Stimulated activated effector memory CD8-positive, alpha-beta T cell treated with anti-CD3 and anti-CD28 coated beads, Interleukin-12 subunit alpha, Interleukin-12 subunit beta, amount 100 ng/mL, for 72 hours (primary cell): Measurements from ENCODE around the gene CFAP57.
"Not testable (repeated sequence)": the region's sequence is repeated elsewhere in the genome, so short reads cannot be mapped to it uniquely, and the experiment has no call there.

ENCODE experiments used
- ATAC-seq: fragments of 150-1000 bp; cut with Tn5 transposase; 2 replicates; pipeline ENCODE4 v1.10.0; 2021
- DNase-seq, 2 donors: peaks; one replicate each; pipeline ENCODE4 v3.0.0; 2021 to 2022; ENCODE audit warnings: low spot score in 2 of 2
- H3K27ac Mint-ChIP-seq: one replicate; pipeline ENCODE4 v1.8.0; 2022; ENCODE audit warnings: mild to moderate bottlenecking, mixed read lengths
- H3K36me3 Mint-ChIP-seq: one replicate; pipeline ENCODE4 v1.8.0; 2022; ENCODE audit warnings: mild to moderate bottlenecking, mixed read lengths
- H3K4me1 Mint-ChIP-seq: one replicate; pipeline ENCODE4 v1.8.0; 2022; ENCODE audit warnings: mixed read lengths
- H3K4me3 Mint-ChIP-seq: one replicate; pipeline ENCODE4 v1.8.0; 2022; ENCODE audit warnings: mild to moderate bottlenecking, mixed read lengths
- H3K9me3 Mint-ChIP-seq: one replicate; pipeline ENCODE4 v1.8.0; 2022; ENCODE audit warnings: mixed read lengths

Gene CFAP57

DNA sequence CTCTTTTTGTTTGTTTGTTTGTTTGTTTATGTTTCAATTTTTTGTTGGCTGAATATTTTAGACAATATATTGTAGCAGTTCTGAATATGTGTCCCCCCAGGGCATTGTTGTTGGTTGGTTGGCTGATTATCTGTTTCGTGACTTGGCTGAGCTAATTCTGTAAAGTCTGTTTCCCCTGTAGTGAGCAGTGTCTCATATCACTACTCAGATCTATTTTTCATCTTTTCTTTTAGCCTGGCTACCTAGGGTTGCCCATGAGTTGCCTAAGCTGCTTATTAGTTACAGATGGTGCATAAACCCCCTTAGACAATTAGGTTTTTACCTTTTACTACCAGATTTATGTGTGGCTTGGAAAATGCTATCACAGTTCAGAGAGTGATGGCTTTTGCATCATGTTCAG is 32.3 kb downstream of the CFAP57 start:
- Mint-ChIP-seq H3K9me3 (peaks cover 3% of the 10 kb centered on the region), H3K4me1 (no peaks in the 10 kb centered on the region), H3K4me3 (no peak overlapping the region), H3K36me3 (no peaks in the 10 kb centered on the region), H3K27ac (no peak overlapping the region)
- DNase-seq = no peak
- peak; percentile 68 for ATAC-seq

DNA sequence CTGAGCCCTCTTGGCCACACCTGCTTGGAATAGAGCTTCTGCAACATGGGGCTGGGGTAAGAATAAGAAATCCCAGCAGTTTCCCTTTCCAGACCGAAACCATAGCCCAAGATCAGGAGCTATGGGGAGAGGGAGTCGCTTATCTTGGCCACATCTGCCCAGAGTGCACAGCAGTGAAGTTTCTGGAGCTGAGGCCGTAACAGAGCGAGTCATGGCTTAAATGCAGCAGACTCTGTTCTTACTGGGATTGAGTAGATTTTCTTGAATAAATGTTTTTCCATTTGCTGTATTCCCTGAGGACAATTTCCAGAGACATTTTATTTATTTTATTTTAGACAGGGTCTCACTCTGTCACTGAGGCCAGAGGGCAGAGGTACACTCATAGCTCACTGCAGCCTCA is 33.5 kb downstream of the CFAP57 start:
- H3K36me3 Mint-ChIP-seq = no peaks in the 10 kb centered on the region
- no peak overlapping the region for H3K4me3 Mint-ChIP-seq
- H3K27ac Mint-ChIP-seq = no peak overlapping the region
- DNase-seq = no peak
- no peaks in the 10 kb centered on the region for H3K4me1 Mint-ChIP-seq
- no peak for ATAC-seq
- peaks cover 3% of the 10 kb centered on the region for H3K9me3 Mint-ChIP-seq

DNA sequence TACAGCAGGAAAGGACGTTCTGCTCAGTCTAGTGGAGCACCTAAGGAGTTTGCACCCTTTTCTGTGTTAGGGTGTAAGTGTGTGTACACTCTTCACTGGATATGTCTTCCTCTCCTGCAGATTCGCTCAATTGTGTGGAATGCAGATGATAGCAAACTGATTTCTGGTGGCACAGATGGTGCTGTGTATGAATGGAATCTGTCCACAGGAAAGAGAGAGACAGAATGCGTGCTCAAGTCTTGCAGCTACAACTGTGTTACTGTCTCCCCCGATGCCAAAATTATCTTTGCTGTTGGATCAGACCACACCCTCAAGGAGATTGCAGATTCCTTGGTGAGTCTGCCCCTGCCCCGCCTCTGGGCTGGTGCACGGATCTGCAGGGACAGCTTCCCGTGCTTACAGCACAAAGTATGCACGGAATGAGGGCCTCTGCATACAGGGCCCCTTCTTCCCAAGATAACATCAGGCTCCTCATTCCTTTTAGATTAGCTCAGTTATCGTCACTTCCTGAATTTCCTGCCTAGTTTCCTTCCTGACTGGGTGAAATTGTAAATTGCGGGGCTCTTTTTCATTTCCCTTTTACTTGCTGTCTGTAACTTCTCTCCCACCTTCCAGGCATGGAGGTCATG is 34.6 kb downstream of the CFAP57 start:
- no peak overlapping the region for H3K27ac Mint-ChIP-seq
- H3K9me3 Mint-ChIP-seq = peaks cover 3% of the 10 kb centered on the region
- no peaks in the 10 kb centered on the region for H3K36me3 Mint-ChIP-seq
- DNase-seq (no peak), ATAC-seq (no peak)
- no peaks in the 10 kb centered on the region for H3K4me1 Mint-ChIP-seq
- H3K4me3 Mint-ChIP-seq = no peak overlapping the region

DNA sequence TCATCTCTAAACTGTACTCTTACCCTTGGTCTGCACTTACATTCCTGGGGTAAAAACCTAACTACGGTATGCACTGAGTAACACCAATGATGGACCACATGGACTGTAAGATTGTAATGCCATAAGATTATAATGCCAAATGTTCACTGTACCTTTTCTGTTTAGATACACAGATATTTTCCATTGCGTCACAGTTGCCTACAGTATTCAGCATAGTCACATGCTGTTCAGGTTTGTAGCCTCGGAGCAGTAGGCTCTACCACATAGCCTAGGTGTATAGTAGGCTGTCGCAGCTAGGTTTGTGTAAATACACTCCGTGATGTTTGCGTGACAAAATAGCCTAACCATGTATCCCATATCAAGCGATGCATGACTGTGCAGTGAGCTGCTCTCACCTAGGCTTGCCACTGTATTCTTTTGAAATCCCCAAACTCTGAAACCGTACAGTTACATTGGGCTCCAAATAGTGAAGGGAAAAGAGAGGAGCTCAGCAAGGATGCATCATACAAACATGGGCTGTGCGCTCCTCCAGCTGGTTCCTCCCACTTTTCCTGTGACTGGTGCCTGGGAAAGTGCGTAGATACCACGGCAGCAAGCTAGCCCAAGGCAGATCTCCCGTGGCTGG is 35.2 kb downstream of the CFAP57 start:
- Mint-ChIP-seq H3K36me3 (no peaks in the 10 kb centered on the region), H3K27ac (no peak overlapping the region), H3K9me3 (peaks cover 3% of the 10 kb centered on the region)

DNA sequence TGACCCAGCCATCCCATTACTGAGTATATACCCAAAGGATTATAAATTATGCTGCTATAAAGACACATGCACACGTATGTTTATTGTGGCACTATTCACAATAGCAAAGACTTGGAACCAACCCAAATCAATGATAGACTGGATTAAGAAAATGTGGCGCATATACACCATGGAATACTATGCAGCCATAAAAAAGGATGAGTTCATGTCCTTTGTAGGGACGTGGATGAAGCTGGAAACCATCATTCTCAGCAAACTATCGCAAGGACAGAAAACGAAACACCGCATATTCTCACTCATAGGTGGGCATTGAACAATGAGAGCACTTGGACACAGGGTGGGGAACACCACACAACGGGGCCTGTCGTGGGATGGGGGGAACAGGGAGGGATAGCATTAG is 36.1 kb downstream of the CFAP57 start:
- not testable (repeated sequence) for H3K27ac Mint-ChIP-seq, ATAC-seq

More for the DNA sequence above, 35.2 kb downstream of the CFAP57 start:
- DNase-seq = no peak
- no peak overlapping the region for H3K4me3 Mint-ChIP-seq
- ATAC-seq = no peak
- no peaks in the 10 kb centered on the region for H3K4me1 Mint-ChIP-seq

DNA sequence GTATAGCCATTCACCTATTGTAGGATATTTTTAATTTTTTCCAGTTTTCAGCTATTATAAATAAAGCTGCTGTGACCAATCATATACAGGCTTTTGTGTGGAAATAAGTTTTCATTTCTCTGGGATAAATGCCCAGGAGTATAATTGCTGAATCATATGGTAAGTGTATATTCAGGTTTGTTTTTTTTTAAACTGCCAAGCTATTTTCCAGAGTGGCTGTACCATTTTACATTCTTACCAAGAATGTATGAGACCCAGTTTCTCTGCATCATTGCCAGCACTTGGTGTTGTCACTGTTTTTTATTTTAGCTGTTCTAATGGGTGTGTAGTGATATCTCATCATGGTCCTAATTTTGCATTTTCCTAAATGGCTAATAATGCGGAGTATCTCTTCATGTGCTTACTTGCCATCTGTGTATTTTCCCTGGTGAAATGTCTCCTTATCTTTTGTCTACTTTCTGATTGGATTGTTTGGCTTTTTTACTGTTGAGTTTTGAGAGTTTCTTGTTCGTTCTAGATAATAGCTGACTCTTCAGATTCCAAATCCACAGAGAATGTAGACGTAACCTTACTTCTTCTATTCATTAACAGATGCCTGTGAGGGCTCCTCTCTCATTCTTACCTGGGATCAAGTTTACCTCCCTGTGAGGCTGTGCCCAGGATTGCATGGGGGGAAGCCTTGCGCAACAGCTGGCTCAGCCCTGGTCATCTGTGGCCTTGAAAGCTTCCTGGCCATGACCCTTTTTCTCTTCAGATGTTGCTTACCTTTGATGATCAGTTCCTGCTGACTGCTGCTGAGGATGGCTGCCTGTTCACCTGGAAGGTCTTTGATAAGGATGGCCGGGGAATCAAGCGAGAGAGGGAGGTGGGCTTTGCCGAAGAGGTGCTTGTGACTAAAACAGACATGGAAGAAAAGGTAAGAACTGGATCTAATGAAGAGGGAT is 42.6 kb downstream of the CFAP57 start:
- no peak for DNase-seq
- Mint-ChIP-seq H3K4me3 (no peak overlapping the region), H3K9me3 (no peaks in the 10 kb centered on the region), H3K27ac (no peak overlapping the region), H3K36me3 (no peaks in the 10 kb centered on the region), H3K4me1 (no peaks in the 10 kb centered on the region)
- ATAC-seq = no peak

More for the DNA sequence above, 36.1 kb downstream of the CFAP57 start:
- H3K4me3 Mint-ChIP-seq, H3K36me3 Mint-ChIP-seq, H3K4me1 Mint-ChIP-seq, H3K9me3 Mint-ChIP-seq, DNase-seq: not testable (repeated sequence)

DNA sequence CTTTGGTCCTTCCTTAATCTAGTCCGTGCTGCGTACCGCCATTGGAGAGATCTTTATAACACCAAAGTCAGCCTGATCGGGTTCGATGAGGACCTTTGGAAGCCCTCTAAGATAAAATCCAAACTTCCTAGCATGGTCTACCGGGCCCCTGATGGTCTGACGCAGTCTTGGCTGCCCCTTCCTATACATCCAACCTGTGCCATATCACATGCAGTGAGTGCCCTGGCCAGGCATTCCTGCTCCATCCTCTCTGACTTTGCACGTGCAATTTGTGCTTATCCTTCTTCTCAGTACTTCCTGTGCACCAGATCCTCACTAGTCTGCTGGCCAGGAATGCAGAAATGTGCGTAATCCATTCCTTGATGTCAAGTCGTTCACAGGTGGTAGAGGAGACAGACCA is 45.6 kb downstream of the CFAP57 start:
- H3K4me3 Mint-ChIP-seq = no peak overlapping the region
- DNase-seq = no peak
- no peaks in the 10 kb centered on the region for H3K4me1 Mint-ChIP-seq
- H3K9me3 Mint-ChIP-seq = no peaks in the 10 kb centered on the region
- no peak overlapping the region for H3K27ac Mint-ChIP-seq
- H3K36me3 Mint-ChIP-seq = no peaks in the 10 kb centered on the region
- no peak for ATAC-seq

DNA sequence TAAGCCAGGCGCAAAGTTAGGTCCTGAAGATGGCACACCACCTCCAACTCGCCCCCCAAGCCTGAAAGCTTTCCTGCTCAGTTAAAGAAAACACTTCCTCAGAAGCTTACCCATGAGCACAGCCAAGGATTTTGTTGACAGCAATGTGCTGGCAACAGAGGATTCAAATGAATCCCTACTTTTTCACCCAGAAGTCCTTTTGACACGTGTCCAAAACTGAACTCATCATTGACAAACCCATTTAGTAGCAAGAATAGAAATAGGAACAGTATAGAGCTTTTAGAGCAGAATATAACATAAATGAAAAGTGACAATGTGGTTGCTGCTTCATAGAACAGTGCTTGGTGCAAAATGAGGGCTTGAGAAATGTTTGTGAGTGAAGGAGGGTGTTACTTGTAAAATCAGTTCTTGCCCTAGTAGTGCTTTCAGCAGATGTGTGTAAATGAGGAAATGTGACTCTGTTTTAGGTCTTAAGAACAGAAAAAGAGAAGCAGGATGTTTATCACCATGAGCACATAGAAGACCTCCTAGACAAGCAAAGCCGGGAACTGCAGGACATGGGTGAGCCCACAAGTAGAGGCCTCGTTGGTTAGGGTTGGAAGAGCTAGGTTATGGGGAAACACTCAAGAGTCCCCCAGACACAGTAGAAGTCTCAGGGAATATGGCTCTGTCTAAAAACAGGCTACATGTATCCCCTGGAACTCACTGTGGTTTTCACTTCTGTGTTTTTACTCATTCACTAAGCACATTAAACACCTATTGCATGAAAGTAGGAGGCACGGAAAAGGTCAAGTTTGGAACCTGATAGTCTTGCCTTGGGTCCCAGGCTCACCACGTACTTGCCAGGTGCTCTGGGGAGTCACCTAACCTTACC is 49.0 kb downstream of the CFAP57 start:
- ATAC-seq = no peak
- Mint-ChIP-seq H3K9me3 (no peaks in the 10 kb centered on the region), H3K36me3 (no peaks in the 10 kb centered on the region), H3K4me3 (no peak overlapping the region), H3K27ac (peak overlapping the region; percentile 1), H3K4me1 (no peaks in the 10 kb centered on the region)
- no peak for DNase-seq

DNA sequence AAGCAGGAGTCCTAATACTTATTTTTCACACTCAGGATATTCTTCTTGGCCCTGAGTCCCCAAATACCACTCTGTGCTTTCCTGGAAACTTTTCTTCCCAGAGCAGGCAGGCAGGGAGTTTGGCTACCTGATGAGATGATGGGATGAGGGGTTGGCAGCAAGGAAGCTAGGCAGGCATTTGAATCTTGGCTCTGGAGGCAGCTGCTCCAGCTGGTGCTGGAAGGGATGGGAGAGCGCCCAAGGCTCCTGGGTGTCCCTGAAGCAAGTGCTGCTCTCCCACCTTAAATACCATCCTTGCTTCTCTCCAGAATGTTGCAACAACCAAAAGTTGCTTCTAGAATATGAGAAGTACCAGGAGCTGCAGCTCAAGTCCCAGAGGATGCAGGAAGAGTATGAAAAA is 49.7 kb downstream of the CFAP57 start:
- ATAC-seq (no peak), DNase-seq (no peak)
- Mint-ChIP-seq H3K27ac (no peak overlapping the region), H3K36me3 (no peaks in the 10 kb centered on the region), H3K9me3 (no peaks in the 10 kb centered on the region), H3K4me3 (no peak overlapping the region), H3K4me1 (no peaks in the 10 kb centered on the region)

DNA sequence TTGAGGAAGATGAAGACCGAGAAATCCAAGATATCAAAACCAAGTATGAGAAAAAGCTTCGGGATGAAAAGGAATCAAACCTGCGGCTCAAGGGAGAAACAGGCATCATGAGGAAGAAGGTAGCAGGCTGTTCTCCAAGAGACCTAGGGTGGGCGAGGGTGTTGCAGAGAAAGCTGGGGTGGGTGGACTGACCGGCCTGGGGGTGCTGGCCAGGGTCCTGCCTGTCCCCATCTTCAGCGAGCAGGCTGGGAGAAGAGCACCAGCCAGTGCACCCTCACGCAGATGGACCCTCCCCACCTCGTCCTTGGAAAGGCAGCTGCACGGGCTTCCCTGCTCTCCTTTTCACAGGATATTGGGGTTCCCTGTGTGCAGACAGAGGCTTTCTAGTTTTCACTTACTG is 50.7 kb downstream of the CFAP57 start:
- ATAC-seq (no peak), DNase-seq (no peak)
- no peaks in the 10 kb centered on the region for H3K4me1 Mint-ChIP-seq
- H3K27ac Mint-ChIP-seq = no peak overlapping the region
- no peaks in the 10 kb centered on the region for H3K9me3 Mint-ChIP-seq
- H3K4me3 Mint-ChIP-seq = no peak overlapping the region
- no peaks in the 10 kb centered on the region for H3K36me3 Mint-ChIP-seq

DNA sequence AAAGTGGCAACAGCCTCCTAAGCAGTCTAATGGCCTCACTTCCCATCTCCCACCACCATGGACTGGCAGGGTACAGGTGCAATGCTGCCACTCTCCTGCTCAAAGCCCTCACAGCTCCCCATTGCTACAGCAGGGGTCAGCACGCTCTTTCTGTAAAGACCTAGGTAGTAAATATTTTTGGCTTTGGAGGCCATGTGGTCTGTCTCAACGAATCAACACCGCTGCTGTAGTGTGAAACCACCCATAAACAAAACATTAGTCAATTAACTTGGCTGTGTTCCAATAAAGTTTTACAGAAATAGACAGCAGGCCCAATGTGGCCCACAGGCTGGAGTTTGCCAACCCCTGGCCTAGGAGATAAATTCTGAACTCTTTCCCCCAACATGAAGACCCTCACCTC is 53.0 kb downstream of the CFAP57 start:
- no peak for ATAC-seq
- peak overlapping the region; percentile 7 for H3K27ac Mint-ChIP-seq
- DNase-seq = no peak

DNA sequence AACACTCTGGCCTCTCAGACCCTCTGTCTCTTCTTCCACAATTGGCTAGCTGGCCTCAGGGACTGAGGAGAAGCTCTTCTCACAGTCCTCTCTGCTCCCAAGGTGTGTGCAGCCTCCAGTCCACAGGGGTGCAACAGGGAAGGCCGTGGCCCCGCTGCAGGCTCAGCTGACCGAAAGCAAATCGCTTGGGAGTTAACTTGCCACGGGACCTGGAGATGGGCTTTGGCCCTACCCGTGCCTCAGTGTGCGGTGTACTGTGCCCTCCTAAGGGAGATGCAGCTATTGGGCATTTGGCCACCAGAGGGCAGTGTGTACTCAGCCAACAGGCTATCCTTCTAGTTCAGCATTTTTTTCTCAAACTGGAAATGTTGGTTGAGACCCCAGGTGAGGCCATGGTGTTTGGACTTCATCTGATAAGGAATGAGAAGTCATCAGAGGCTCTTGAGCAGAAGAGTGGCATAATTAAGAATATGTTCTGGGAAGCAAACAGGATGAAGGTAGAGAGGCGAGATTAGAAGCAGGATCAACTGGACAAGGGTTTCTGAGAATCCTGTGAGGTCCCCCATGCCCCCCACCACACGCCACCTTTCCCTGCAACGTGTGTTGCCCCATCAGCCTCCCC is 55.1 kb downstream of the CFAP57 start:
- Mint-ChIP-seq H3K4me3 (no peak overlapping the region), H3K9me3 (no peaks in the 10 kb centered on the region), H3K4me1 (no peaks in the 10 kb centered on the region), H3K36me3 (no peaks in the 10 kb centered on the region), H3K27ac (no peak overlapping the region)
- peak; percentile 85 for ATAC-seq
- peak; percentile 79 to 93 for DNase-seq

More for the DNA sequence above, 53.0 kb downstream of the CFAP57 start:
- H3K9me3 Mint-ChIP-seq = no peaks in the 10 kb centered on the region
- H3K36me3 Mint-ChIP-seq = no peaks in the 10 kb centered on the region
- no peaks in the 10 kb centered on the region for H3K4me1 Mint-ChIP-seq
- H3K4me3 Mint-ChIP-seq = no peak overlapping the region

DNA sequence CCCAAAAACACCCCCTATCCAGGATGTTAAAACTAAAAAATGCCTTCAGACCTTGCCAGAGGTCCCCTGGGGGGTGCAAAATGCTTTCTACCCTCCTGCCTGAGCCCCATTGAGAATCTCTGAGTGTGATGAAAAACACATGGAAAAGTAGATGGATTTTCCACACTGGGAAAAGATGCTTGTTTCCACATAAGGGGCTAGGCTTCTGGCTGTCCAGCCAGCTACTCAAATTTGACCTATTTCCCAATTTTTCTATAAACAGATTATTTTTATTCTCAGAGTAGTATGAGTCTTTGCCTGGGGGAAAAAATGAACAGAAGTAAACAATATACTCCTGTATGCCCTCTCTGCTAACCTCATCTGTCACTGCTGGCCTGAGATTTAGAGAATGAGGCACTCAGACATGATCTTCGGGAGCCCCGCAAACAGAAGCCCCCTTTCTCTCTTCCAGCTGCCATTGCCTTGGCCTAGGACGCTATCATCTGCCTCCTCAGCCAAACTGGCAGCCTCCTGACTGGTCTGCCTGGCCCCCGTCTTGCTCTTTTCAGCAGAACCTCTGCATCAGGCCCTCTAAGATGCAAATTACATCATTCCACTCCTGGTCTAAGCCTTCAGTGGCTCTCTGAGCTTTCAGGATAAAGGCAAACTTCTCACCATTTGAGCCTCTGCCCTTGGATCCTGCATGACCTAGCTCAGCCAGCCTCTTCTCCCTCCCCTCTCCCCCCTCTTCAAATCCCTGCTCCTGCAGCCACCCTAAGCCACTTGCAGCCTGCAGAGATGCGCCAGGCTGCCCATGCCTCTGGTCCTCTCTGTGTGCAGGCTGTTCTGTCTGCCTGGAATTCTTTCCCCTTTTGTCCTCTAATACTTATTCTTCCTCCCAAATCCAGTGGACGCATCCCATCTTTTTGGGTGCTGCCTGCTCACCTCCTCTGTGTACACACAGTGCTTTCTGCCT is 58.0 kb downstream of the CFAP57 start:
- Mint-ChIP-seq H3K27ac (no peak overlapping the region), H3K36me3 (no peaks in the 10 kb centered on the region), H3K4me1 (no peaks in the 10 kb centered on the region), H3K4me3 (no peak overlapping the region), H3K9me3 (no peaks in the 10 kb centered on the region)
- ATAC-seq = no peak
- DNase-seq = no peak

DNA sequence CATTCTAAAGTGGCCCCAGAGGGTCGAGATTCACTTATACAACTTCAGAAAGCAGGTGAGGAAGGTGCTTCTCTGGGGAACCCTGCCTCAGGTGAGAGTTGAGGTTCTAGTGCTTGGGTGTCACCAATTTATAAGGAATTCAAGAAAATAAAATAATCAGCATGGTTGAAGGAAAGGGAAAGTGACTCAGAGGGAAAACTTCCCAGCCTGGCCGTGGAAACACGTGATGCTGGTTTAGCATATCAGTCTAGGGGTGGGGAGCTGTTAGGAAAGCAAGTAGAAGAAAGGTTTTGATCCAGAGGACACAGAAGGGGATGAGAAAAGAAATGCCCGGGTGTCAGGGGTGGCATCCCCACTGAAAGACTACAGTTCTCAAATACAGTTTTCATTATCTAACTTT is 59.9 kb downstream of the CFAP57 start:
- H3K4me1 Mint-ChIP-seq = no peaks in the 10 kb centered on the region
- H3K27ac Mint-ChIP-seq = no peak overlapping the region
- DNase-seq = no peak

More for the DNA sequence above, 59.9 kb downstream of the CFAP57 start:
- H3K36me3 Mint-ChIP-seq = no peaks in the 10 kb centered on the region
- no peaks in the 10 kb centered on the region for H3K9me3 Mint-ChIP-seq
- ATAC-seq = no peak
- H3K4me3 Mint-ChIP-seq = no peak overlapping the region
